ENCODE data around the gene KIAA1755.
"Not testable (repeated sequence)": the region's sequence is repeated elsewhere in the genome, so short reads cannot be mapped to it uniquely, and the experiment has no call there.

GRCh38 chr20:38254621-38255020, 5.9 kb downstream of the KIAA1755 start:
- not testable (repeated sequence) for TF ChIP-seq POLR2AphosphoS5 (IDR thresholded peaks at IDR 0.05); TAF1 (IDR thresholded peaks at IDR 0.05; ENCODE audit: low read depth)
- TF ChIP-seq, protein P1, sequence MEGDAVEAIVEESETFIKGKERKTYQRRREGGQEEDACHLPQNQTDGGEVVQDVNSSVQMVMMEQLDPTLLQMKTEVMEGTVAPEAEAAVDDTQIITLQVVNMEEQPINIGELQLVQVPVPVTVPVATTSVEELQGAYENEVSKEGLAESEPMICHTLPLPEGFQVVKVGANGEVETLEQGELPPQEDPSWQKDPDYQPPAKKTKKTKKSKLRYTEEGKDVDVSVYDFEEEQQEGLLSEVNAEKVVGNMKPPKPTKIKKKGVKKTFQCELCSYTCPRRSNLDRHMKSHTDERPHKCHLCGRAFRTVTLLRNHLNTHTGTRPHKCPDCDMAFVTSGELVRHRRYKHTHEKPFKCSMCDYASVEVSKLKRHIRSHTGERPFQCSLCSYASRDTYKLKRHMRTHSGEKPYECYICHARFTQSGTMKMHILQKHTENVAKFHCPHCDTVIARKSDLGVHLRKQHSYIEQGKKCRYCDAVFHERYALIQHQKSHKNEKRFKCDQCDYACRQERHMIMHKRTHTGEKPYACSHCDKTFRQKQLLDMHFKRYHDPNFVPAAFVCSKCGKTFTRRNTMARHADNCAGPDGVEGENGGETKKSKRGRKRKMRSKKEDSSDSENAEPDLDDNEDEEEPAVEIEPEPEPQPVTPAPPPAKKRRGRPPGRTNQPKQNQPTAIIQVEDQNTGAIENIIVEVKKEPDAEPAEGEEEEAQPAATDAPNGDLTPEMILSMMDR (IDR thresholded peaks at IDR 0.05; ENCODE audit: poor library complexity, severe bottlenecking): not testable (repeated sequence)
- TF ChIP-seq, protein P2, sequence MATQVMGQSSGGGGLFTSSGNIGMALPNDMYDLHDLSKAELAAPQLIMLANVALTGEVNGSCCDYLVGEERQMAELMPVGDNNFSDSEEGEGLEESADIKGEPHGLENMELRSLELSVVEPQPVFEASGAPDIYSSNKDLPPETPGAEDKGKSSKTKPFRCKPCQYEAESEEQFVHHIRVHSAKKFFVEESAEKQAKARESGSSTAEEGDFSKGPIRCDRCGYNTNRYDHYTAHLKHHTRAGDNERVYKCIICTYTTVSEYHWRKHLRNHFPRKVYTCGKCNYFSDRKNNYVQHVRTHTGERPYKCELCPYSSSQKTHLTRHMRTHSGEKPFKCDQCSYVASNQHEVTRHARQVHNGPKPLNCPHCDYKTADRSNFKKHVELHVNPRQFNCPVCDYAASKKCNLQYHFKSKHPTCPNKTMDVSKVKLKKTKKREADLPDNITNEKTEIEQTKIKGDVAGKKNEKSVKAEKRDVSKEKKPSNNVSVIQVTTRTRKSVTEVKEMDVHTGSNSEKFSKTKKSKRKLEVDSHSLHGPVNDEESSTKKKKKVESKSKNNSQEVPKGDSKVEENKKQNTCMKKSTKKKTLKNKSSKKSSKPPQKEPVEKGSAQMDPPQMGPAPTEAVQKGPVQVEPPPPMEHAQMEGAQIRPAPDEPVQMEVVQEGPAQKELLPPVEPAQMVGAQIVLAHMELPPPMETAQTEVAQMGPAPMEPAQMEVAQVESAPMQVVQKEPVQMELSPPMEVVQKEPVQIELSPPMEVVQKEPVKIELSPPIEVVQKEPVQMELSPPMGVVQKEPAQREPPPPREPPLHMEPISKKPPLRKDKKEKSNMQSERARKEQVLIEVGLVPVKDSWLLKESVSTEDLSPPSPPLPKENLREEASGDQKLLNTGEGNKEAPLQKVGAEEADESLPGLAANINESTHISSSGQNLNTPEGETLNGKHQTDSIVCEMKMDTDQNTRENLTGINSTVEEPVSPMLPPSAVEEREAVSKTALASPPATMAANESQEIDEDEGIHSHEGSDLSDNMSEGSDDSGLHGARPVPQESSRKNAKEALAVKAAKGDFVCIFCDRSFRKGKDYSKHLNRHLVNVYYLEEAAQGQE (IDR thresholded peaks at IDR 0.05; ENCODE audit: borderline replicate concordance): not testable (repeated sequence)

All from neural cell (in vitro differentiated cells).